ACC112 (cell line): Measurements from ENCODE around the gene IGFBP6.

Source experiments
- H2AFZ ChIP-seq: fragments of 200-600 bp; sonication (generic); one replicate; pipeline ENCODE4 v1.6.0; 2017; ENCODE audit warnings: antibody characterized with exemption, low read length; ENCODE audit not compliant: unreplicated experiment
- H3K27ac ChIP-seq: fragments of 200-600 bp; sonication (generic); 2 replicates; pipeline ENCODE4 v1.5.1; 2014; ENCODE audit warnings: low read depth, mild to moderate bottlenecking, antibody characterized with exemption, low read length, moderate library complexity
- H3K27me3 ChIP-seq: fragments of 200-600 bp; sonication (generic); 2 replicates; pipeline ENCODE4 v1.6.1; 2014; ENCODE audit warnings: mild to moderate bottlenecking, antibody characterized with exemption, low read length, moderate library complexity, mixed read lengths; ENCODE audit not compliant: insufficient read depth
- H3K36me3 ChIP-seq: fragments of 200-600 bp; sonication (generic); 2 replicates; pipeline ENCODE4 v1.6.1; 2016; ENCODE audit warnings: mild to moderate bottlenecking, antibody characterized with exemption, low read length, moderate library complexity, mixed read lengths; ENCODE audit not compliant: insufficient read depth
- H3K4me1 ChIP-seq: fragments of 200-600 bp; sonication (generic); one replicate; pipeline ENCODE4 v1.6.1; 2016; ENCODE audit warnings: low read length, mixed read lengths; ENCODE audit not compliant: insufficient read depth, unreplicated experiment, control insufficient read depth
- H3K4me3 ChIP-seq: fragments of 200-600 bp; sonication (generic); 2 replicates; pipeline ENCODE4 v1.5.1; 2014; ENCODE audit warnings: mild to moderate bottlenecking, low read depth, low read length
- H3K79me2 ChIP-seq: fragments of 200-600 bp; sonication (generic); one replicate; pipeline ENCODE4 v1.6.0; 2016; ENCODE audit warnings: low read length; ENCODE audit not compliant: control insufficient read depth, unreplicated experiment, insufficient read depth

Gene IGFBP6

GRCh38 chr12:53053218-53054111, 44.0 kb upstream of the IGFBP6 start:
- Histone ChIP-seq H2AFZ (no peak overlapping the region), H3K4me1 (peaks cover 49% of the 10 kb centered on the region), H3K36me3 (peaks cover 28% of the 10 kb centered on the region), H3K79me2 (peaks cover 34% of the 10 kb centered on the region), H3K27me3 (no peaks in the 10 kb centered on the region), H3K4me3 (peak overlapping the region; percentile 67), H3K27ac (peak overlapping the region; percentile 6; the same call in 1 of the 2 replicates)

- H3K27me3 ChIP-seq = no peaks in the 10 kb centered on the region
- peak overlapping the region; percentile 67 for H3K4me3 ChIP-seq
- peaks cover 28% of the 10 kb centered on the region for H3K36me3 ChIP-seq
- H3K79me2 ChIP-seq = peaks cover 34% of the 10 kb centered on the region
- H3K27ac ChIP-seq = 0 out of 2 replicates have a peak overlapping the region, but pooled peaks have one; percentile 6
- H2AFZ ChIP-seq = no peak overlapping the region
- H3K4me1 ChIP-seq = peaks cover 41% of the 10 kb centered on the region
Measured at GRCh38 chr12:53054112-53054878, 43.2 kb upstream of the IGFBP6 start.

GRCh38 chr12:53055471-53056266, 41.8 kb upstream of the IGFBP6 start:
- Histone ChIP-seq H3K27ac (no peak overlapping the region), H2AFZ (no peak overlapping the region), H3K36me3 (peaks cover 28% of the 10 kb centered on the region), H3K4me1 (peaks cover 36% of the 10 kb centered on the region), H3K4me3 (no peak overlapping the region), H3K27me3 (no peaks in the 10 kb centered on the region), H3K79me2 (peaks cover 21% of the 10 kb centered on the region)

GRCh38 chr12:53056296-53056695, 41.2 kb upstream of the IGFBP6 start:
- no peak overlapping the region for H2AFZ ChIP-seq
- H3K79me2 ChIP-seq = peaks cover 14% of the 10 kb centered on the region
- no peaks in the 10 kb centered on the region for H3K27me3 ChIP-seq
- peaks cover 29% of the 10 kb centered on the region for H3K4me1 ChIP-seq
- H3K4me3 ChIP-seq = no peak overlapping the region
- no peak overlapping the region for H3K27ac ChIP-seq
- peaks cover 34% of the 10 kb centered on the region for H3K36me3 ChIP-seq

- no peak overlapping the region for H2AFZ ChIP-seq
- peaks cover 23% of the 10 kb centered on the region for H3K4me1 ChIP-seq
- peaks cover 36% of the 10 kb centered on the region for H3K36me3 ChIP-seq
- H3K27ac ChIP-seq = no peak overlapping the region
- no peak overlapping the region for H3K4me3 ChIP-seq
- H3K27me3 ChIP-seq = no peaks in the 10 kb centered on the region
- H3K79me2 ChIP-seq = peaks cover 8% of the 10 kb centered on the region
Measured at GRCh38 chr12:53056901-53057300, 40.6 kb upstream of the IGFBP6 start.

- Histone ChIP-seq H3K4me3 (no peak overlapping the region), H3K36me3 (peaks cover 37% of the 10 kb centered on the region), H3K27me3 (no peaks in the 10 kb centered on the region), H3K79me2 (peaks cover under 1% of the 10 kb centered on the region), H2AFZ (no peak overlapping the region), H3K4me1 (peaks cover 24% of the 10 kb centered on the region), H3K27ac (no peak overlapping the region)
Measured at GRCh38 chr12:53057816-53058500, 39.5 kb upstream of the IGFBP6 start.

GRCh38 chr12:53058674-53059433, 38.6 kb upstream of the IGFBP6 start:
- Histone ChIP-seq H3K4me1 (peaks cover 23% of the 10 kb centered on the region), H2AFZ (no peak overlapping the region), H3K79me2 (no peaks in the 10 kb centered on the region), H3K27me3 (no peaks in the 10 kb centered on the region), H3K4me3 (no peak overlapping the region), H3K27ac (no peak overlapping the region), H3K36me3 (peaks cover 33% of the 10 kb centered on the region)

GRCh38 chr12:53059434-53060063, 37.9 kb upstream of the IGFBP6 start:
- Histone ChIP-seq H3K27ac (no peak overlapping the region), H3K4me3 (no peak overlapping the region), H3K27me3 (no peaks in the 10 kb centered on the region), H2AFZ (no peak overlapping the region), H3K4me1 (peaks cover 24% of the 10 kb centered on the region), H3K79me2 (no peaks in the 10 kb centered on the region), H3K36me3 (peaks cover 29% of the 10 kb centered on the region)

- H3K4me3 ChIP-seq = no peak overlapping the region
- peaks cover 30% of the 10 kb centered on the region for H3K4me1 ChIP-seq
Measured at GRCh38 chr12:53060064-53060720, 37.3 kb upstream of the IGFBP6 start.

More at GRCh38 chr12:53060064-53060720, 37.3 kb upstream of the IGFBP6 start:
- Histone ChIP-seq H3K36me3 (peaks cover 26% of the 10 kb centered on the region), H3K79me2 (no peaks in the 10 kb centered on the region), H3K27me3 (no peaks in the 10 kb centered on the region), H3K27ac (no peak overlapping the region), H2AFZ (no peak overlapping the region)
